ENCODE measurements around the gene CHRM2.

Gene CHRM2

DNA sequence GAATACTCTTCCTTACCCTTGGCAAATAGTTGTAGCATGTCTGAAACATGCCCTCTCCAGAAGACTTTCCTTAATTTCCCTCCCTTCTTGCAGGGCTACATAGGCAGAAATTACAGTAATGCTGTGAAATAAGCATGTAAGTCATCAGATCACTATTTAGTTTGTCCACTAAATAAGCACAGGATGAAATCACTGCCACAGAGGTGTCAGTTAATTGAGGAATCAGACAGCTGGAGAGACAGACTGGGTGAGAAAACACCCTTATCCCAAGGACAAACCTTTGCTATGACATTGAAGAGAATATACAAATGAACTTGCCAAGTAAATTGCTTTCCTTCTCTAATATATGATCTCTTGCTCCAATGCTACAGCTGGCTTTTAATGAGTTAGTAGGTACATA lies 129.3 kb downstream of the CHRM2 start:
- H3K27ac ChIP-seq (ENCODE audit: low read depth, low read length), result no peak overlapping the region
- H3K79me2 ChIP-seq (ENCODE audit: control insufficient read depth, low read length), result no peaks in the 10 kb centered on the region
- no peaks in the 10 kb centered on the region for H3K4me1 ChIP-seq (ENCODE audit: control insufficient read depth, low read length)
- H4K20me1 ChIP-seq (ENCODE audit: control insufficient read depth, insufficient read depth, low read depth, low read length), result no peaks in the 10 kb centered on the region
- no peak overlapping the region for H3K4me2 ChIP-seq (ENCODE audit: low read length)
- no peaks in the 10 kb centered on the region for H3K36me3 ChIP-seq (ENCODE audit: control insufficient read depth, low read length)
- H3K9me2 ChIP-seq (replicated peaks; ENCODE audit: control insufficient read depth, low read length), result no peaks in the 10 kb centered on the region
- no peaks in the 10 kb centered on the region for H3F3A ChIP-seq (ENCODE audit: control insufficient read depth, insufficient read depth)
- H3K27me3 ChIP-seq (ENCODE audit: control insufficient read depth, low read length), result no peaks in the 10 kb centered on the region
- H3K9me3 ChIP-seq (ENCODE audit: control insufficient read depth, insufficient read depth, low read length), result no peaks in the 10 kb centered on the region
- H3K4me3 ChIP-seq (ENCODE audit: low read length), result no peak overlapping the region
- no peak for TF ChIP-seq EZH2phosphoT487 (IDR thresholded peaks at IDR 0.05; ENCODE audit: borderline replicate concordance, low read length)
- TF ChIP-seq, protein P1, sequence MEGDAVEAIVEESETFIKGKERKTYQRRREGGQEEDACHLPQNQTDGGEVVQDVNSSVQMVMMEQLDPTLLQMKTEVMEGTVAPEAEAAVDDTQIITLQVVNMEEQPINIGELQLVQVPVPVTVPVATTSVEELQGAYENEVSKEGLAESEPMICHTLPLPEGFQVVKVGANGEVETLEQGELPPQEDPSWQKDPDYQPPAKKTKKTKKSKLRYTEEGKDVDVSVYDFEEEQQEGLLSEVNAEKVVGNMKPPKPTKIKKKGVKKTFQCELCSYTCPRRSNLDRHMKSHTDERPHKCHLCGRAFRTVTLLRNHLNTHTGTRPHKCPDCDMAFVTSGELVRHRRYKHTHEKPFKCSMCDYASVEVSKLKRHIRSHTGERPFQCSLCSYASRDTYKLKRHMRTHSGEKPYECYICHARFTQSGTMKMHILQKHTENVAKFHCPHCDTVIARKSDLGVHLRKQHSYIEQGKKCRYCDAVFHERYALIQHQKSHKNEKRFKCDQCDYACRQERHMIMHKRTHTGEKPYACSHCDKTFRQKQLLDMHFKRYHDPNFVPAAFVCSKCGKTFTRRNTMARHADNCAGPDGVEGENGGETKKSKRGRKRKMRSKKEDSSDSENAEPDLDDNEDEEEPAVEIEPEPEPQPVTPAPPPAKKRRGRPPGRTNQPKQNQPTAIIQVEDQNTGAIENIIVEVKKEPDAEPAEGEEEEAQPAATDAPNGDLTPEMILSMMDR (IDR thresholded peaks at IDR 0.05; ENCODE audit: low read depth, low read length, poor library complexity, severe bottlenecking), result no peak

DNA sequence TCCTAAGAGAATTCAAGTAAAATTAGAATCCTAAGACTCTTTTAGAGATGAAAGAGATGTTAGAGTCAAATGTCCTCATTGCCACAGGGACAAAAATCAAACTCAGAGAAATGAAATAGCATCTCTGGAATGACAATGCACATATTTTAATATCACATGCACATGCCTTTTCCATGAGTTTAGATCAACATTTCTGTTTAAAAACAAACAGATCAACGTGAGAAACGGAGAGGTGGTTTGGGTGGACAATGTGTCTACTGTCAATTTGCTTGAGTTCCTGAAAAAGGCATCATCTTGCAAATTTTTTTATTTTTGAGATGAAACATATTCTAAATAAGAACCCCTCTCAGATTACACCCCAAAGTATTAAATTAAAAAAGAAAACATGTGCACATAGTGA lies 130.0 kb downstream of the CHRM2 start:
- no peak for TF ChIP-seq EZH2phosphoT487 (IDR thresholded peaks at IDR 0.05; ENCODE audit: borderline replicate concordance, low read length)
- TF ChIP-seq, protein P1 (IDR thresholded peaks at IDR 0.05; ENCODE audit: low read depth, low read length, poor library complexity, severe bottlenecking), result no peak
- Histone ChIP-seq H3K4me3 (ENCODE audit: low read length) (no peak overlapping the region), H3K4me1 (ENCODE audit: control insufficient read depth, low read length) (no peaks in the 10 kb centered on the region), H3K9me3 (ENCODE audit: control insufficient read depth, insufficient read depth, low read length) (no peaks in the 10 kb centered on the region), H3K79me2 (ENCODE audit: control insufficient read depth, low read length) (no peaks in the 10 kb centered on the region), H3K4me2 (ENCODE audit: low read length) (no peak overlapping the region), H3K27ac (ENCODE audit: low read depth, low read length) (no peak overlapping the region), H4K20me1 (ENCODE audit: control insufficient read depth, insufficient read depth, low read depth, low read length) (no peaks in the 10 kb centered on the region), H3K27me3 (ENCODE audit: control insufficient read depth, low read length) (no peaks in the 10 kb centered on the region), H3K9me2 (replicated peaks; ENCODE audit: control insufficient read depth, low read length) (no peaks in the 10 kb centered on the region), H3K36me3 (ENCODE audit: control insufficient read depth, low read length) (no peaks in the 10 kb centered on the region), H3F3A (ENCODE audit: control insufficient read depth, insufficient read depth) (no peaks in the 10 kb centered on the region)

DNA sequence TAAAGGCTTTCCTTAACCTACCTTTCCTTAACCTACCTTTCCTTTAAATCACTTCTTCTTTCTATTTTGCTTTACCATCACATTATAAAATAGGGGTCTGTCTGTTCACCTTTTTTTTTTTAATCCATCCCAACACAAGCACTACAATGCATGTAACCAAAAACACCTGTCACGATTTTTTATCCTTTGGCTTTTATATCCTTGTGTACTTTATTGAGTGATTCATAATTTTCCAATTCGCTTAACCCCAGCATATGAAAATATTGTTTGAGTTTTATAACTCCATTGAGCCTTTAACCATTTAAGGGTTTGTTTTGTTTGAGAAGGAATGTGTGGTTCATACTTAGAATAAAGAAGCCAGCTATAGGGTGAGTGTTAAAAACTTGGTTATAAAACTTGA lies 132.2 kb downstream of the CHRM2 start:
- no peaks in the 10 kb centered on the region for H3K27me3 ChIP-seq (ENCODE audit: control insufficient read depth, low read length)
- no peak overlapping the region for H3K4me3 ChIP-seq (ENCODE audit: low read length)
- no peaks in the 10 kb centered on the region for H3K9me3 ChIP-seq (ENCODE audit: control insufficient read depth, insufficient read depth, low read length)
- H3K4me1 ChIP-seq (ENCODE audit: control insufficient read depth, low read length), result no peaks in the 10 kb centered on the region
- no peaks in the 10 kb centered on the region for H3K79me2 ChIP-seq (ENCODE audit: control insufficient read depth, low read length)
- H3K4me2 ChIP-seq (ENCODE audit: low read length), result no peak overlapping the region
- TF ChIP-seq EZH2phosphoT487 (IDR thresholded peaks at IDR 0.05; ENCODE audit: borderline replicate concordance, low read length), result no peak
- TF ChIP-seq, protein P1 (IDR thresholded peaks at IDR 0.05; ENCODE audit: low read depth, low read length, poor library complexity, severe bottlenecking), result no peak
- H3F3A ChIP-seq (ENCODE audit: control insufficient read depth, insufficient read depth), result no peaks in the 10 kb centered on the region
- H3K36me3 ChIP-seq (ENCODE audit: control insufficient read depth, low read length), result no peaks in the 10 kb centered on the region
- H3K27ac ChIP-seq (ENCODE audit: low read depth, low read length), result no peak overlapping the region
- H4K20me1 ChIP-seq (ENCODE audit: control insufficient read depth, insufficient read depth, low read depth, low read length), result no peaks in the 10 kb centered on the region
- no peaks in the 10 kb centered on the region for H3K9me2 ChIP-seq (replicated peaks; ENCODE audit: control insufficient read depth, low read length)

DNA sequence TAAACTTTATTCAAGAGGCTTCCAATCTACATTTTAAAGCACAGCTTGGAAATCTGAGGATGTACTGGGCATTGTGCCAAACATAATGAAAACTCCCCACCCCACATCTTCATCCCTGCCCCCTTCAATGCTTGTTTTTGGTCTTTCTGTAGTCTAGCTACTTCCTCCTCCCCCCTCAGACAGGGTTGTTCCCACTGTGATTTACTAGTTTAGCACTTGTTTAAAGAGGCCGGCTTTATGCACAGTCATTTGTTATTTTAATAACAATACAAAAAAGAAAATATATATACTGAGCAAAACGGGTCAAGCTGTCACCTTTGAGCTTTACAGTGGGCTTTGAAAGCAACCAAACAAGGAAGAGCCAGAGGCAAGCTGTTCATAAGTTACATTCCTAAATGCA lies 132.6 kb downstream of the CHRM2 start:
- TF ChIP-seq EZH2phosphoT487 (IDR thresholded peaks at IDR 0.05; ENCODE audit: borderline replicate concordance, low read length), result no peak
- TF ChIP-seq, protein P1 (IDR thresholded peaks at IDR 0.05; ENCODE audit: low read depth, low read length, poor library complexity, severe bottlenecking), result no peak
- no peaks in the 10 kb centered on the region for H3K9me2 ChIP-seq (replicated peaks; ENCODE audit: control insufficient read depth, low read length)
- no peak overlapping the region for H3K27ac ChIP-seq (ENCODE audit: low read depth, low read length)
- no peaks in the 10 kb centered on the region for H3K27me3 ChIP-seq (ENCODE audit: control insufficient read depth, low read length)
- H3K36me3 ChIP-seq (ENCODE audit: control insufficient read depth, low read length), result no peaks in the 10 kb centered on the region
- H4K20me1 ChIP-seq (ENCODE audit: control insufficient read depth, insufficient read depth, low read depth, low read length), result no peaks in the 10 kb centered on the region
- no peak overlapping the region for H3K4me3 ChIP-seq (ENCODE audit: low read length)
- no peaks in the 10 kb centered on the region for H3F3A ChIP-seq (ENCODE audit: control insufficient read depth, insufficient read depth)
- no peak overlapping the region for H3K4me2 ChIP-seq (ENCODE audit: low read length)
- H3K79me2 ChIP-seq (ENCODE audit: control insufficient read depth, low read length), result no peaks in the 10 kb centered on the region
- no peaks in the 10 kb centered on the region for H3K4me1 ChIP-seq (ENCODE audit: control insufficient read depth, low read length)
- H3K9me3 ChIP-seq (ENCODE audit: control insufficient read depth, insufficient read depth, low read length), result no peaks in the 10 kb centered on the region
